GM18508 (cell line): ENCODE measurements around the gene PRSS27.

ENCODE experiments used
- ATAC-seq: cut with Tn5 transposase; IDR thresholded peaks from one replicate; pipeline ENCODE4 v1.9.1; 2021; ENCODE audit warnings: moderate number of reproducible peaks; ENCODE audit not compliant: insufficient read depth, unreplicated experiment

The PRSS27 gene

GRCh38 chr16:2720064-2720457, at the start of gene PRSS27:
PRSS27 (minus strand) TSS chr16:2720224; CDS start chr16:2720160, 64 bp downstream.
- no peak for ATAC-seq

GRCh38 chr16:2769675-2770056, 49.6 kb upstream of the PRSS27 start:
- ATAC-seq, result no peak

- ATAC-seq, result no peak
Measured at GRCh38 chr16:2769100-2769529, 49.1 kb upstream of the PRSS27 start.

GRCh38 chr16:2768403-2769089, 48.5 kb upstream of the PRSS27 start:
- ATAC-seq, result no peak

GRCh38 chr16:2767891-2768290, 47.9 kb upstream of the PRSS27 start:
- no peak for ATAC-seq

- no peak for ATAC-seq
Measured at GRCh38 chr16:2767140-2767731, 47.2 kb upstream of the PRSS27 start.

GRCh38 chr16:2766430-2767139, 46.6 kb upstream of the PRSS27 start:
- ATAC-seq, result no peak

- no peak for ATAC-seq
Measured at GRCh38 chr16:2765462-2766404, 45.7 kb upstream of the PRSS27 start.

GRCh38 chr16:2764718-2765117, 44.7 kb upstream of the PRSS27 start:
- ATAC-seq, result no peak

GRCh38 chr16:2763173-2763572, 43.1 kb upstream of the PRSS27 start:
- ATAC-seq, result no peak

GRCh38 chr16:2762711-2763110, 42.7 kb upstream of the PRSS27 start:
- no peak for ATAC-seq

GRCh38 chr16:2761886-2762583, 42.0 kb upstream of the PRSS27 start:
- ATAC-seq, result no peak

GRCh38 chr16:2761472-2761871, 41.4 kb upstream of the PRSS27 start:
- ATAC-seq, result no peak

GRCh38 chr16:2757344-2757743, 37.3 kb upstream of the PRSS27 start:
- ATAC-seq, result no peak

GRCh38 chr16:2756288-2757015, 36.4 kb upstream of the PRSS27 start:
- ATAC-seq, result no peak

GRCh38 chr16:2755158-2755557, 35.1 kb upstream of the PRSS27 start:
- ATAC-seq, result no peak

- no peak for ATAC-seq
Measured at GRCh38 chr16:2753733-2754020, 33.7 kb upstream of the PRSS27 start.

GRCh38 chr16:2752850-2753732, 33.1 kb upstream of the PRSS27 start:
- ATAC-seq, result peak; percentile 8
